Activated B cell treated with CpG ODN at 0.5 μM for 24 hours (primary cell): ENCODE measurements around the gene CNN3. TPM values are rescaled to one million over a fixed set of nuclear protein-coding genes. Genes with fewer than 3 reads are reported as not detected.

Source experiments
- ATAC-seq: fragments of 200-7000 bp; cut with Tn5 transposase; one replicate; pipeline ENCODE4 v1.10.0; 2021; ENCODE audit warnings: low read depth, mild to moderate bottlenecking, moderate library complexity
- CTCF ChIA-PET: fragments of 350-600 bp; sonication (Branson Sonifier 250); formaldehyde crosslinking; loops from one replicate; lab custom pipeline; 2021; ENCODE audit warnings: antibody characterized with exemption; lab: Charles Lee
- POLR2A ChIA-PET: fragments of 350-600 bp; sonication (Branson Sonifier 250); formaldehyde crosslinking; loops from one replicate; lab custom pipeline; 2021; ENCODE audit warnings: antibody characterized with exemption; lab: Charles Lee
- DNase-seq: peaks from one replicate; pipeline ENCODE4 v3.0.0; 2022
- H3K27ac Mint-ChIP-seq: one replicate; pipeline ENCODE4 v1.8.0; 2020; ENCODE audit warnings: mixed read lengths
- H3K27me3 Mint-ChIP-seq: one replicate; pipeline ENCODE4 v1.8.0; 2021; ENCODE audit warnings: mixed read lengths
- H3K36me3 Mint-ChIP-seq: one replicate; pipeline ENCODE4 v1.8.0; 2021; ENCODE audit warnings: low read depth, mixed read lengths
- H3K4me1 Mint-ChIP-seq: one replicate; pipeline ENCODE4 v1.8.0; 2021; ENCODE audit warnings: mixed read lengths
- H3K4me3 Mint-ChIP-seq: one replicate; pipeline ENCODE4 v1.8.0; 2020; ENCODE audit warnings: mild to moderate bottlenecking, mixed read lengths
- H3K9me3 Mint-ChIP-seq: one replicate; pipeline ENCODE4 v1.8.0; 2020; ENCODE audit warnings: mixed read lengths
- intact Hi-C: fragments of 100-400 bp; cut with micrococcal nuclease; formaldehyde crosslinking; loops from one replicate; pipeline ENCODE4 v1.15.1; 2024
- total RNA-seq: library from RNA; stranded (reverse); gene quantifications from 2 replicates; pipeline ENCODE4 v1.2.3, GENCODE V29; 2022
- TF ChIP-seq, protein P1 (sequence below): fragments of 200-600 bp; IDR thresholded peaks from one replicate; pipeline ENCODE4 v1.8.0; 2022; ENCODE audit warnings: antibody characterized with exemption, mild to moderate bottlenecking

CNN3 gene
- total RNA-seq, 1 donor from 2014 or later = 6.2 TPM

DNA sequence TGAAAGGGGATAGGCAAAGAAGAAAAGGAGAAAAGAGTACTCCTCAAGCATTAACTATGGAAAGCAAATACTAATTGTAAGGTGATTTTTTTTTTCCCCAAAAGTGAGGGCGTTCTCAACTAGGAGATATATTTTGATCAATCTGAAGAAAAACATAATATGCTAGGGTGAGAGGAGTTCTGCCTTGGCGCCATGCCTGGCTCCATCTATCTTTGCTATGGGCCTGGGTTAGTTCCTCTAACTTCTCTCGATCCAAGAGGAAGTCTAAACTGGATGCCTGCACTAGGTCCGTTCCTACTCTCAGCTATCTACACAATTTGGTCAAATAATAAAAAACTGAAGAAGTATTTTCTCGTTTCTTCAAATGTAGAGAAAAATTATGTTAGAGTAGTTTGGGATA is 20.5 kb downstream of the CNN3 start:
- Mint-ChIP-seq H3K4me3 (no peak overlapping the region), H3K27ac (no peak overlapping the region), H3K9me3 (no peaks in the 10 kb centered on the region), H3K4me1 (no peaks in the 10 kb centered on the region), H3K27me3 (peaks cover 9% of the 10 kb centered on the region), H3K36me3 (no peaks in the 10 kb centered on the region)
- CTCF ChIA-PET = interaction anchor here (1.4 kb wide), 1 partner anchor 9 kb away, joined by 3 read pairs; no protein-coding TSS in a partner anchor
- TF ChIP-seq, protein P1, sequence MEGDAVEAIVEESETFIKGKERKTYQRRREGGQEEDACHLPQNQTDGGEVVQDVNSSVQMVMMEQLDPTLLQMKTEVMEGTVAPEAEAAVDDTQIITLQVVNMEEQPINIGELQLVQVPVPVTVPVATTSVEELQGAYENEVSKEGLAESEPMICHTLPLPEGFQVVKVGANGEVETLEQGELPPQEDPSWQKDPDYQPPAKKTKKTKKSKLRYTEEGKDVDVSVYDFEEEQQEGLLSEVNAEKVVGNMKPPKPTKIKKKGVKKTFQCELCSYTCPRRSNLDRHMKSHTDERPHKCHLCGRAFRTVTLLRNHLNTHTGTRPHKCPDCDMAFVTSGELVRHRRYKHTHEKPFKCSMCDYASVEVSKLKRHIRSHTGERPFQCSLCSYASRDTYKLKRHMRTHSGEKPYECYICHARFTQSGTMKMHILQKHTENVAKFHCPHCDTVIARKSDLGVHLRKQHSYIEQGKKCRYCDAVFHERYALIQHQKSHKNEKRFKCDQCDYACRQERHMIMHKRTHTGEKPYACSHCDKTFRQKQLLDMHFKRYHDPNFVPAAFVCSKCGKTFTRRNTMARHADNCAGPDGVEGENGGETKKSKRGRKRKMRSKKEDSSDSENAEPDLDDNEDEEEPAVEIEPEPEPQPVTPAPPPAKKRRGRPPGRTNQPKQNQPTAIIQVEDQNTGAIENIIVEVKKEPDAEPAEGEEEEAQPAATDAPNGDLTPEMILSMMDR = no peak
- POLR2A ChIA-PET = no interaction called here
- ATAC-seq = no peak
- DNase-seq = no peak
- intact Hi-C loops = no loop called here

DNA sequence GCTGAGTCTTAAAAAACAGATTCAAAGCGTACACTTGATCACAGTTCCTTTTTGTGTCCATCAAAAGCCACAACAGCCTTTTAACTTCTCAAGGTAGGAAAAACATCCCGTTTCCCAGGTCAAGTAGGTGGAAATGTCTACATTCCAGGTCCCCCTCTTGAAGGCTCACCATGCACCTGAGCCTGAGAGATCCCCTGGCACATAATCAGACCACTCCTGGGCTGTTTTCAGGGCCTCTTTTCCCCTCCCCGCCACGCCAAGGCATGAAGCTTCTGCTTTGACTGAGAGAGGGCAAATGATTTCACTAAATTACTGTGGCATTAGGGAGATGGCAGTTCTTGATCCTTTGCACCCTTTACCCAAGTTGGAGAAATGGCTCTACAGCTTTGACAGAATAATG is 21.7 kb downstream of the CNN3 start:
- Mint-ChIP-seq H3K36me3 (no peaks in the 10 kb centered on the region), H3K4me1 (no peaks in the 10 kb centered on the region), H3K9me3 (no peaks in the 10 kb centered on the region), H3K27me3 (peaks cover 9% of the 10 kb centered on the region), H3K4me3 (no peak overlapping the region), H3K27ac (no peak overlapping the region)
- POLR2A ChIA-PET = no interaction called here
- intact Hi-C loops = no loop called here
- DNase-seq (no peak), ATAC-seq (no peak)
- TF ChIP-seq, protein P1 = no peak
- CTCF ChIA-PET = interaction anchor here (0.9 kb wide), 1 partner anchor 127 kb away, joined by 3 read pairs; no protein-coding TSS in a partner anchor

DNA sequence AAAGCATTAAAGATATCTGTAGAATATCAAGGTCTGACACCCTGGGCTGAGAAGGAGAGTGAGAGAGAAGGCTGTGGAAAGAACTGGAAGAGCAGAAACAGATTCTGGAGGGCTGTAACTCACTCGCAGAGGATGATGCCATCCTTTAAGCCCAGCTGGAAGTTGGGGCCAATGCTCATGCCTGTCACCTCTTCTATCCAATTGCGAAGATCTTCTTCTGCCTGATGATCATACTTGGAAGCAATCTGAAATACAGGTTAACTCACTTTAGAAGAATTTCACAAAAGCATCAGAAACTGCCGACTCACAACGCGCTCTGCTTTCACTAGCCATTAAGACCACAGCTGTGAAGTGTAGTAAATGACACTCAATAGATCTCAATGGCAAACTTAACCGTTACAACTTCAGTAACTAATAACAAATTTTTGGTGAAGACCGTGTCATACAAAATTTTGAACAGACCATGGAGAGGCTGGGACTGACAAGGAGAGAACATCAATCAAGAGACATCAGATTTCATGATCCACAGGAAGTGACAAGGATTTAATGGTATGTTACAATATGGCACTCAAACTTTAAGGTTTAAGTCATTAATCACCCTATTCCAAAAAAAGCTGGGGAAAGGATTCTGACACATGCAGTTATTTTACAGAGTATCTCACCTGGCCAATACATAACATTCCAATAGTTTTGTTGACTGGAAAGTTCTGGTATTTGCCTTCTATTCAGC is 23.5 kb downstream of the CNN3 start:
- CTCF ChIA-PET = no interaction called here
- intact Hi-C loops = no loop called here

DNA sequence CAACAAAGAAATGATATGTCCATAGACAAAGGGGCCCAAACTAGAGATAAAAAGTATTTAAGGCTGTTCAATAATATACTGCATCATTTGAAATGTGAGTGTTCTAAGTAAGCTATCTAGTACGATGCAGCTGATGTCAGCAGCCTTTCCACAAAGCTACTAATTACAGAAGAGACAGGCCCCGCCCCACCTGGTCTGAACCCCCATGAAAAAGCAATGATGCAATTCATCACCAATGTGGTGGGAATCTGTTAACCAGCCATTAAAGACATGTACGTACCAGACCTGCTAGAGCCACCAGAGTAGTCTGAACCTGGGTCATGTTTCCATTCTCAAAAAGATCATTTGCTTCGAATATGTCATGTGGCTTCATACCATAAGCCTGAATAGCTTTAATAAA is 25.1 kb downstream of the CNN3 start:
- H3K27ac Mint-ChIP-seq = no peak overlapping the region
- no peaks in the 10 kb centered on the region for H3K36me3 Mint-ChIP-seq

More for the DNA sequence above, 23.5 kb downstream of the CNN3 start:
- no peak overlapping the region for H3K27ac Mint-ChIP-seq
- H3K4me3 Mint-ChIP-seq = no peak overlapping the region
- H3K9me3 Mint-ChIP-seq = no peaks in the 10 kb centered on the region
- POLR2A ChIA-PET = no interaction called here
- TF ChIP-seq, protein P1 = no peak
- H3K27me3 Mint-ChIP-seq = peaks cover 4% of the 10 kb centered on the region
- H3K36me3 Mint-ChIP-seq = no peaks in the 10 kb centered on the region
- no peak for DNase-seq
- ATAC-seq = no peak
- no peaks in the 10 kb centered on the region for H3K4me1 Mint-ChIP-seq

DNA sequence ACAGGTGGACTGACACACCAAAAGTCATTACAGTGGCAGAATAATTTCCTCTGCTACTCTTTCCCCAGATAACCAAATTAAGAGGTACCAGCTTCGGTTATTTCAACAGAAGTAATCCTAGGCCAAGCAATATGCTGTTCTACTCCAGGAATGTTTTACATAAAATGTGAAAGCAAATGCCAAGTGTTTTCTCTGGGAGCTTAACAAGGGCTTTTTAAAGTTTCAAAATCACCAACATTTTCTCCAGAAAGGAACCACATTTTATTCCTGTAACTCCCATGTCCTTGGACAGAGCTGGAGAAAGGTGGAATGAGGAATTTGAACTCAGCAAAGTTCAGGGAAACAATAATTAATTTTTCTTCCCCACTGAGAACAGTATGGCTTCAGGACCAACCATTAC is 27.2 kb downstream of the CNN3 start:
- H3K4me3 Mint-ChIP-seq = no peak overlapping the region
- CTCF ChIA-PET = no interaction called here

More for the DNA sequence above, 25.1 kb downstream of the CNN3 start:
- Mint-ChIP-seq H3K4me3 (no peak overlapping the region), H3K4me1 (no peaks in the 10 kb centered on the region), H3K27me3 (peaks cover 4% of the 10 kb centered on the region), H3K9me3 (no peaks in the 10 kb centered on the region)
- ATAC-seq = no peak
- TF ChIP-seq, protein P1 = no peak
- ChIA-PET CTCF (no interaction called here), POLR2A (no interaction called here)
- intact Hi-C loops = no loop called here
- no peak for DNase-seq

More for the DNA sequence above, 27.2 kb downstream of the CNN3 start:
- no peak overlapping the region for H3K27ac Mint-ChIP-seq
- POLR2A ChIA-PET = no interaction called here
- no peaks in the 10 kb centered on the region for H3K9me3 Mint-ChIP-seq
- H3K27me3 Mint-ChIP-seq = peaks cover 4% of the 10 kb centered on the region
- intact Hi-C loops = no loop called here
- H3K4me1 Mint-ChIP-seq = no peaks in the 10 kb centered on the region
- no peak for ATAC-seq
- DNase-seq = no peak
- TF ChIP-seq, protein P1 = no peak
- no peaks in the 10 kb centered on the region for H3K36me3 Mint-ChIP-seq
